ENCODE data around the gene STN1.
"Not testable (repeated sequence)": the region's sequence is repeated elsewhere in the genome, so short reads cannot be mapped to it uniquely, and the experiment has no call there.

- TF ChIP-seq EZH2 (IDR thresholded peaks at IDR 0.05; ENCODE audit: insufficient read depth, low read length): not testable (repeated sequence)
- TF ChIP-seq, protein P1, sequence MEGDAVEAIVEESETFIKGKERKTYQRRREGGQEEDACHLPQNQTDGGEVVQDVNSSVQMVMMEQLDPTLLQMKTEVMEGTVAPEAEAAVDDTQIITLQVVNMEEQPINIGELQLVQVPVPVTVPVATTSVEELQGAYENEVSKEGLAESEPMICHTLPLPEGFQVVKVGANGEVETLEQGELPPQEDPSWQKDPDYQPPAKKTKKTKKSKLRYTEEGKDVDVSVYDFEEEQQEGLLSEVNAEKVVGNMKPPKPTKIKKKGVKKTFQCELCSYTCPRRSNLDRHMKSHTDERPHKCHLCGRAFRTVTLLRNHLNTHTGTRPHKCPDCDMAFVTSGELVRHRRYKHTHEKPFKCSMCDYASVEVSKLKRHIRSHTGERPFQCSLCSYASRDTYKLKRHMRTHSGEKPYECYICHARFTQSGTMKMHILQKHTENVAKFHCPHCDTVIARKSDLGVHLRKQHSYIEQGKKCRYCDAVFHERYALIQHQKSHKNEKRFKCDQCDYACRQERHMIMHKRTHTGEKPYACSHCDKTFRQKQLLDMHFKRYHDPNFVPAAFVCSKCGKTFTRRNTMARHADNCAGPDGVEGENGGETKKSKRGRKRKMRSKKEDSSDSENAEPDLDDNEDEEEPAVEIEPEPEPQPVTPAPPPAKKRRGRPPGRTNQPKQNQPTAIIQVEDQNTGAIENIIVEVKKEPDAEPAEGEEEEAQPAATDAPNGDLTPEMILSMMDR (IDR thresholded peaks at IDR 0.05; ENCODE audit: insufficient read depth, low read depth, low read length): not testable (repeated sequence)
These were observed 72.6 kb downstream of the STN1 start for GRCh38 chr10:103845346-103845745.

Data from astrocyte (in vitro differentiated cells and primary cell).